Measurements from ENCODE around the gene KSR2.
"Not testable (repeated sequence)": the region's sequence is repeated elsewhere in the genome, so short reads cannot be mapped to it uniquely, and the experiment has no call there.

KSR2 gene

GRCh38 chr12:117679776-117680175 is 289.0 kb downstream of the KSR2 start:
- no peak for DNase-seq

- DNase-seq: no peak
These were observed 294.0 kb downstream of the KSR2 start for GRCh38 chr12:117674763-117675162.

GRCh38 chr12:117674313-117674712 is 294.5 kb downstream of the KSR2 start:
- no peak for DNase-seq

- peak; percentile 11 for DNase-seq
These were observed 297.1 kb downstream of the KSR2 start for GRCh38 chr12:117671734-117672133.

GRCh38 chr12:117664169-117664568 is 304.6 kb downstream of the KSR2 start:
- no peak for DNase-seq

GRCh38 chr12:117662620-117663395 is 306.0 kb downstream of the KSR2 start:
- DNase-seq: no peak

GRCh38 chr12:117662220-117662619 is 306.6 kb downstream of the KSR2 start:
- no peak for DNase-seq

- DNase-seq: no peak
These were observed 307.3 kb downstream of the KSR2 start for GRCh38 chr12:117661471-117661870.

- no peak for DNase-seq
These were observed 307.9 kb downstream of the KSR2 start for GRCh38 chr12:117660896-117661295.

- DNase-seq: no peak
These were observed 310.6 kb downstream of the KSR2 start for GRCh38 chr12:117658226-117658625.

GRCh38 chr12:117649796-117650195 is 319.0 kb downstream of the KSR2 start:
- no peak for DNase-seq

GRCh38 chr12:117646520-117646919 is 322.3 kb downstream of the KSR2 start:
- no peak for DNase-seq

- no peak for DNase-seq
These were observed 323.3 kb downstream of the KSR2 start for GRCh38 chr12:117645473-117645872.

- DNase-seq: no peak
These were observed 324.8 kb downstream of the KSR2 start for GRCh38 chr12:117643971-117644370.

- no peak for DNase-seq
These were observed 326.9 kb downstream of the KSR2 start for GRCh38 chr12:117641885-117642284.

- DNase-seq: no peak
These were observed 328.3 kb downstream of the KSR2 start for GRCh38 chr12:117640511-117640910.

- no peak for DNase-seq
These were observed 339.3 kb downstream of the KSR2 start for GRCh38 chr12:117629454-117629853.

- not testable (repeated sequence) for DNase-seq
These were observed 340.1 kb downstream of the KSR2 start for GRCh38 chr12:117628711-117629110.

- no peak for DNase-seq
These were observed 346.0 kb downstream of the KSR2 start for GRCh38 chr12:117622741-117623140.

GRCh38 chr12:117622087-117622486 is 346.7 kb downstream of the KSR2 start:
- DNase-seq: no peak

GRCh38 chr12:117607778-117608177 is 361.0 kb downstream of the KSR2 start:
- no peak for DNase-seq

GRCh38 chr12:117606945-117607344 is 361.8 kb downstream of the KSR2 start:
- DNase-seq: no peak

GRCh38 chr12:117606024-117606423 is 362.8 kb downstream of the KSR2 start:
- DNase-seq: no peak

- no peak for DNase-seq
These were observed 365.3 kb downstream of the KSR2 start for GRCh38 chr12:117603316-117604113.

All from suppressor macrophage treated with lipopolysaccharide for 4 hours (primary cell).